Measurements from ENCODE around the gene NDUFS7.

- TF ChIP-seq CTCF (IDR thresholded peaks at IDR 0.05) = no peak
- TF ChIP-seq POLR2A (IDR thresholded peaks at IDR 0.05) = no peak
Observed at GRCh38 chr19:1357531-1358109, 26.1 kb upstream of the NDUFS7 start.

All from esophagus squamous epithelium (tissue), 4 donors.